GM10266 (cell line): Measurements from ENCODE around the gene MACROD2.

Source experiments
- DNase-seq: peaks from one replicate; pipeline ENCODE4 v3.0.0; 2012; ENCODE audit errors: extremely low spot score
- TF ChIP-seq, protein P1 (sequence below): IDR thresholded peaks from 2 replicates; pipeline ENCODE4 v1.5.1; 2012; ENCODE audit warnings: mild to moderate bottlenecking, low read depth; ENCODE audit not compliant: control insufficient read depth, insufficient read depth; ENCODE audit errors: missing control alignments

The MACROD2 gene

DNA sequence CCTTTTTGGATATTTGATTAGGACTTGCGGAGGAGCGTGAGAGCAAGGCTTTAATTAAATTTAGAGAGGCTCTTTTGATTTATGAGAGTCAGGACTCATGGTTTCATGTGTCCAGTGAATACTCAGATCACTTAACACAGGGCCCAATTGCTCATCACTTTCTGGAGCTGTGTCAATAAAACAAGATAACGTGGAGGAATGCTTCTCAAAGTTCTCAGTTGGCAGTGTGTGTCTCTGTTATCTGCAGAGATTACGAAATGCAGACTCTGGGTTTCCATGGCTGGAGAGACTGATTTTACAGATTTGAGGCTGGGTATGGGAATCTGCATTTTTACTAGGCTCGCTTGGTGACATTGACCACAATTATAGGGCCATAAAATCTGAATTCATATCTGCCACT is 677.8 kb downstream of the MACROD2 start:
- no peak for DNase-seq
- TF ChIP-seq, protein P1, sequence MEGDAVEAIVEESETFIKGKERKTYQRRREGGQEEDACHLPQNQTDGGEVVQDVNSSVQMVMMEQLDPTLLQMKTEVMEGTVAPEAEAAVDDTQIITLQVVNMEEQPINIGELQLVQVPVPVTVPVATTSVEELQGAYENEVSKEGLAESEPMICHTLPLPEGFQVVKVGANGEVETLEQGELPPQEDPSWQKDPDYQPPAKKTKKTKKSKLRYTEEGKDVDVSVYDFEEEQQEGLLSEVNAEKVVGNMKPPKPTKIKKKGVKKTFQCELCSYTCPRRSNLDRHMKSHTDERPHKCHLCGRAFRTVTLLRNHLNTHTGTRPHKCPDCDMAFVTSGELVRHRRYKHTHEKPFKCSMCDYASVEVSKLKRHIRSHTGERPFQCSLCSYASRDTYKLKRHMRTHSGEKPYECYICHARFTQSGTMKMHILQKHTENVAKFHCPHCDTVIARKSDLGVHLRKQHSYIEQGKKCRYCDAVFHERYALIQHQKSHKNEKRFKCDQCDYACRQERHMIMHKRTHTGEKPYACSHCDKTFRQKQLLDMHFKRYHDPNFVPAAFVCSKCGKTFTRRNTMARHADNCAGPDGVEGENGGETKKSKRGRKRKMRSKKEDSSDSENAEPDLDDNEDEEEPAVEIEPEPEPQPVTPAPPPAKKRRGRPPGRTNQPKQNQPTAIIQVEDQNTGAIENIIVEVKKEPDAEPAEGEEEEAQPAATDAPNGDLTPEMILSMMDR = no peak

DNA sequence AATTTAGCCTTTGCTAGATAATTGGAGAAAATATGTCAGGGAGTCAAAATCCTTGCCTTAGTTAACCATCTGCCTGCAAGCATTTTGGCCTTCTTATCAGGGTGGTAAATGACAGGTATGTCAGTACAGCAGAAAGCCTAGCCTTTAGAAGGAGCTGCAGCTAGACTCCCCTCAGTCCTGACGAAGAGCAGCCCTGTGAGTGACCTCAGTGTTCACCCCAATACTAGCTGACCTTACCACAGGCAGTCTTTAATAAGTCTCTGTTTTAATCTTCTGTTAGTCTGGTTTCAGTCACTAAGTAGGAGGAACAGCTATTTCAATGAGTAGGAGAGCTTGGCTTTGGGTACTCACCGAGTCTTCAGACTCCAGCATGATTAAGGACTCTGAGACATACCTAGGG is 682.1 kb downstream of the MACROD2 start:
- no peak for DNase-seq
- TF ChIP-seq, protein P1 = no peak

DNA sequence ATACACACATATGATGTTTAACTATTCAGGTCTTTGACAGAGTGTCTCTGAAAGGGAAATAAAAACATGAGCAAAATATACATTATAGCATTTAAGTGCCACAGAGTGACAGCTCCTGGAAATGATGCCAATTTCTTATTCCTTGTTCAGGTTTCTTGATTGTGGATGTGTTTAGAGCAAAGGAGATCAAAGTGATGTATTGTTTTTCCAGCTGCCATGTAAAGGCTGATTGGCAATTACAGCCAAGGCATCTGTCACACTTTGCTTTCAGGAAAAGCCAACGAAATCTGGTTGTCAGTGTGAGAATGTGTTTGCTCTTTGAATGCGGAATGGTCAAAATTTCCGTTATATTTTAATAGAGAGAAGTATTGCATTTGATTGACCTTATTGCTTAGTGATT is 689.9 kb downstream of the MACROD2 start:
- TF ChIP-seq, protein P1 = no peak
- DNase-seq = no peak

DNA sequence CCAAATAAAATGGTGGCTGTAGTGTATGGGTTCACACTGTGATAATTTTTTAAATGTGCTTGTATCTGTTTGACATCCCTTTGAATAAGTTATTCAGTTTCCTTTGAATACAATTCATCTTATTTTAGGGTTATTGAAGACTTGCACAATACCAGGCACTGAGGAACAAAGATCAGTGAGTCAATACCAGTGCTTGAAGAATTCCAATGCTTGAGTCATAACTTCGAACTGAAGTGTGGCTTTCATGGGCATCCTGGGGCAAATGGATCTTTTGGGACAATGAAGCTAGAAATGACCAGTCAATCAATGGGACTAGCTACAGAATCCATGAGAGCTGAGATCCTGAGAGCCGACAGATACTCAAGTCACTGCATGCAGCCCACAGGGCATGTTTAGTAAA is 692.0 kb downstream of the MACROD2 start:
- no peak for DNase-seq
- TF ChIP-seq, protein P1 = no peak

DNA sequence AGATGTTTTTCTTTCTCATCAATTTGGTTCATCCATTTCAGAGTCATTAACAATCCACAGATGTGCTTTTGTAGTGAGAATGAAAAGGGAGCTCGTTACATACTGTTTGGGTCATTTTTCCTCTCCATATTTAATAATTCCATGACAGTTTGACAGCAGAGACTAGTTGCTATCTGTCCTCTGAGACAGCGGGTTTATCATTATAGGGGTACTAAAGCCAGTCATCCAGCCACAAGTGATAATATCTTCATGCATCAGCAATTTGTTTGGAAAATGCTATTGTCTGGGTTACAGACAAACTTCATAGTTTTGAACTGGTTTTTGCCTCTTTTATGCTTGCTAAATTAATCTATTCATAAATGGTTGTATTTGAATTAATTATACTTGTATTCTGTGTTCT is 692.7 kb downstream of the MACROD2 start:
- DNase-seq = no peak

DNA sequence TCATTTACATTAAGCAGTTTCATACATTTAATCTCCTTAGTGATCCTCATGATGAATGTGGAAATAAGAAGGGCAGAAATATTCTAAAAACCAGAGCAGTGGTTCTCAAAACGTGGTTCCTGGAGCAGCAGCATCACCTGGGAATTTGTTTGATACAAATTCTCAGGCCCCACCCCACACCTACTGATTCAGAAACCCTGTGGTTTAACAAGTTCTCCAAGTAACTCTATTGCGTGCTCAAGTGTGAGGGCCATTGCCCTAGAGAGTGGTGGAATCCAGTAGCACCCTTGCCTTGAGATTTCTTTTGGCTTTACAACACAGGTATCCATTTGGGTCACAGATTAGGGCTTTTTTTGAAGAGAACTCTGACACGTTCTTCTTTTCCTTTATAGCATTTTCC is 696.7 kb downstream of the MACROD2 start:
- DNase-seq = no peak
- TF ChIP-seq, protein P1 = no peak

More for the DNA sequence above, 692.7 kb downstream of the MACROD2 start:
- TF ChIP-seq, protein P1 = no peak

DNA sequence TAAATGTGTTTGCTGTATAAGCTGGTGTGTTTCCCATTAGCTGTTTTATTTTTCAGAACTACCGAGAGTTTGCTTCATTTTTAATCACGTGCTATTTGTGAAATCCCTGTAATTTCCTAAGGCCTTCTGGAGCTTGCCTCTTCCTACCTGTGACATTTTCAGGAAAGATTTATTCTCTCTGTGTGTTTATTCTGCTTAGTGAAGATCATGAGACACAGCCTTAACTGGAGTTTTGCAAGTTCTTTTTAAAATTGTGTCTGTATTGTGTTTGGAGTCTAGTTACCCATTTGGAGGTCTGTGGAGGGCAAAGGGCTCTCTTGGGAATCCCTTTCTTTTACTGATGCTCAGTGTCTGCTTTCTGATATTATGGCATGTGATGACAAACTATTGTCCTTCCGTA is 701.2 kb downstream of the MACROD2 start:
- TF ChIP-seq, protein P1 = no peak
- no peak for DNase-seq
